ENCODE results near the gene EML3. TPM values are rescaled to one million over a fixed set of nuclear protein-coding genes. Genes with fewer than 3 reads are reported as not detected.

The EML3 gene
- total and polyA plus RNA-seq, 8 donors, result 39.3 to 82.5 (median 54.1) TPM

DNA sequence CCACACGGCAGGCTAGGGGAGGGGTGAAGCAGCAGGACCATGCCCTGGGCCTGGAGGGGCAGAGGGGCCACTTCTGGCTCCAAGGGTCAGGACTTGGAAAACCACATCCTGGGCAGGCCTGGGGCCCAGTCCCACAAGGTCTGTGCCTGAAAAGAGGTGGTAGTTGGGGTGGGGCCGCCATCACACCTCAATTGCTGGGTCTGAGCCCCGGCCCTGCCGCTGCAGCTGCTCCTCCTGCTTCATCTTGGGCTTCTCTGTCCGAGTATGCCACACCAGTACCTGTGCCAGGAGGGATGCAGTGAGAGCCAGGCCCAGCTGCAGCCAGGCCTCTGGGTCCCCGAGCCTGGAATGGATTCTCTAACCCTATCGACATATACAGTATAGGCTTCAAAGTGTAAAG lies 2.9 kb upstream of the EML3 start:
- no peak for ATAC-seq
- peaks cover 14 to 45% of the 10 kb centered on the region in 2 donors for H3K4me1 ChIP-seq
- DNase-seq, result no peak
- peaks cover 0 to 34% of the 10 kb centered on the region in 2 donors for H3K36me3 ChIP-seq
- intact Hi-C loops (cut with DNase I), result no loop called here
- no peak for TF ChIP-seq CTCF (IDR thresholded peaks at IDR 0.05)
- H3K9me3 ChIP-seq, result no peaks in the 10 kb centered on the region
- no peak overlapping the region for H3K27ac ChIP-seq
- no peak overlapping the region for H3K4me3 ChIP-seq
- H3K27me3 ChIP-seq, result no peaks in the 10 kb centered on the region

- peaks cover 0 to 47% of the 10 kb centered on the region in 2 donors for H3K36me3 ChIP-seq
- no peak for TF ChIP-seq CTCF (IDR thresholded peaks at IDR 0.05)
- no peaks in the 10 kb centered on the region for H3K9me3 ChIP-seq
- peak overlapping the region in 1 of 2 donors; percentile 95 for H3K27ac ChIP-seq
- intact Hi-C loops (cut with DNase I), result no loop called here
- H3K4me3 ChIP-seq, result no peak overlapping the region
- ATAC-seq (no peak), DNase-seq (no peak)
- H3K27me3 ChIP-seq, result no peaks in the 10 kb centered on the region
- peaks cover 11 to 42% of the 10 kb centered on the region in 2 donors for H3K4me1 ChIP-seq
These were observed 1.7 kb upstream of the EML3 start for GRCh38 chr11:62614275-62614674.

DNA sequence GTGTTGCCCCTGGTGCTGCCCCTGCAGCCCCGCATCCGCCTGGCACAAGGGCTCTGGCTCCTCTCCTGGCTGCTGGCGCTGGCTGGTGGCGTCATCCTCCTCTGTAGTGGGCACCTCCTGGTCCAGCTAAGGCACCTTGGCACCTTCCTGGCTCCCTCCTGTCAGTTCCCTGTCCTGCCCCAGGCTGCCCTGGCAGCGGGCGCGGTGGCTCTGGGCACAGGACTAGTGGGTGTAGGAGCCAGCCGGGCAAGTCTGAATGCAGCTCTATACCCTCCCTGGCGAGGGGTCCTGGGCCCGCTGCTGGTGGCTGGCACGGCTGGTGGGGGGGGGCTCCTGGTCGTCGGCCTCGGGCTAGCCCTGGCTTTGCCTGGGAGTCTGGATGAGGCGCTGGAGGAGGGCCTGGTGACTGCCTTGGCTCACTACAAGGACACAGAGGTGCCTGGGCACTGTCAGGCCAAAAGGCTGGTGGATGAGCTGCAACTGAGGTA lies 760 bp upstream of the EML3 start:
- Histone ChIP-seq H3K27me3 (no peaks in the 10 kb centered on the region), H3K4me3 (peak overlapping the region in 1 of 2 donors; percentile 88), H3K27ac (peak overlapping the region; percentile 95 to 96), H3K36me3 (peaks cover 0 to 56% of the 10 kb centered on the region in 2 donors), H3K9me3 (no peaks in the 10 kb centered on the region), H3K4me1 (peaks cover 11 to 48% of the 10 kb centered on the region in 2 donors)
- intact Hi-C loops (cut with DNase I), result no loop called here
- no peak for TF ChIP-seq CTCF (IDR thresholded peaks at IDR 0.05)
- DNase-seq (no peak), ATAC-seq (no peak)

- Histone ChIP-seq H3K27me3 (no peaks in the 10 kb centered on the region), H3K4me1 (peaks cover 11 to 60% of the 10 kb centered on the region in 2 donors), H3K9me3 (no peaks in the 10 kb centered on the region), H3K27ac (peak overlapping the region; percentile 95 to 96), H3K4me3 (peak overlapping the region; percentile 79 to 88), H3K36me3 (peaks cover 0 to 62% of the 10 kb centered on the region in 2 donors)
- intact Hi-C loops (cut with DNase I), result no loop called here
- TF ChIP-seq CTCF (IDR thresholded peaks at IDR 0.05), result no peak
- DNase-seq (peak in 3 of 4 donors; percentile 59 to 82 (median 71)), ATAC-seq (peak; percentile 44)
These were observed 740 bp downstream of the EML3 start for GRCh38 chr11:62611705-62612365.

DNA sequence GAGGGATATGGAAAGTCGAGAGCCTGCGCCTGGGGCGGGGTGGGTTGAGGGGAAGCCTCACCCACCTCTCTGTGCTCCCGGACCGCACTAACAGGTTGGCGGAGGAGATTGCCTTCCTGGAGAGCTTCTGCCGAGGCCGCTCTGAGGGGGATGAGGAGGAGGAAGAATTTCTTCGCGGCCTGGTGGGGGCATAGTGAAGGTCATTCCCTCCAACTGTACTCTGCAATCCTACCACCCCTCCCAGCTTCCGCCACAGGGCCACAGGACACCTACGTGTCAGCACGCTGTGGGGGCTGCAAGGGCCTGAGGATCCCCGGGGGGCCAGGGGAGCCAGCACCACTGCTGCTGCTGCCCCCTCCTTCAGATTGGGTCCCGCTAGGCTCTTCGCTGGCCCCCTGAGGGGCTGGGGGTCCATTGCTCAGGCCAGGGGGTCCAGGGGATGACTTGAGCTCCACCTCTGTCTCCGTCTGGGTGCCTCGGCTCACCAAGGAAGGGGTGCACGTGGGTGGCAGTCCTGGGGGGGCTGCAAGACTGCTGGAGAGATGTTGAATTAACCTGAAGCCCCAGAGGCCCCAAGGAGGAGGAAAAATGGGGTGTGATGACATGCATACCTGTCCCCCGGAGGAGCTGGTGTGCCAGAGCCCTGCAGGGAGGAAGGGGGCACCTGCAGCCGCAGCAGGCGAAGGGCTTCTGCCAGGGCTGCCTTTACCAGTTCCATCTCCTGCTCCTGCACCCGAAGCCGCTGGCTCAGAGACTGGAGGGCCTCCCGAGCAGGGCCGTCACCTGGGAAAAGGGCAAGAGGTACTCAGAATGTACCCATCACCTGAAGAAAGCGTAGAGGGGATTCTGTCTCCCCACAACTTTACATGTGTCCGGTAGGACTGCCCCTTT lies 1.5 kb downstream of the EML3 start:
- H3K4me3 ChIP-seq, result peak overlapping the region; percentile 79 to 88
- ATAC-seq (no peak), DNase-seq (no peak)
- H3K4me1 ChIP-seq, result peaks cover 11 to 60% of the 10 kb centered on the region in 2 donors
- H3K27me3 ChIP-seq, result no peaks in the 10 kb centered on the region
- intact Hi-C loops (cut with DNase I), result no loop called here
- no peaks in the 10 kb centered on the region for H3K9me3 ChIP-seq
- H3K27ac ChIP-seq, result peak overlapping the region; percentile 95 to 96
- H3K36me3 ChIP-seq, result peaks cover 0 to 61% of the 10 kb centered on the region in 2 donors
- no peak for TF ChIP-seq CTCF (IDR thresholded peaks at IDR 0.05)
